ENCODE measurements around the gene MYL3.
"Not testable (repeated sequence)": the region's sequence is repeated elsewhere in the genome, so short reads cannot be mapped to it uniquely, and the experiment has no call there.

The MYL3 gene

DNA sequence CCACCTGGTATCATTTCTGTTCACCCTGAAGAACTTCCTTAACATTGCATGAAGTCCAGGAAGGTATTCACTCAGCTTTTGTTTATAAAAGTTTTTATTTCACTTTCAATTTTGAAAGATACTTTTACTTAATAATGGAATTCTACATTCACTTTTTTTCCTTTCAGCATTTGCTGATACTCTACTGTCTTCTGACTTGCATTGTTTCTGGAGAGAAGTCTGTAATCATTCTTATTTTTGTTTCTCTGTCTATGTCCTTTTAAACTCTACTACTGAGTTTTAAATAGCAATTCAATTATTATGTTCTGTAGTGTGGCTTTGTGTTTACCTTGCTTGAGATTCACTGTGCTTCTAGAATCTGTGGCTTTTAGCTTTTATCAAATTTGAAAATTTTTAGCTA, 42.4 kb downstream of the MYL3 start:
- no peak overlapping the region for H3K4me3 ChIP-seq (ENCODE audit: control insufficient read depth, low read depth, low read length)
- no peak for DNase-seq (ENCODE audit: low read depth)
- no peak for TF ChIP-seq CTCF (conservative IDR thresholded peaks at IDR 0.05; ENCODE audit: control insufficient read depth, insufficient read depth, low read depth, low read length)

DNA sequence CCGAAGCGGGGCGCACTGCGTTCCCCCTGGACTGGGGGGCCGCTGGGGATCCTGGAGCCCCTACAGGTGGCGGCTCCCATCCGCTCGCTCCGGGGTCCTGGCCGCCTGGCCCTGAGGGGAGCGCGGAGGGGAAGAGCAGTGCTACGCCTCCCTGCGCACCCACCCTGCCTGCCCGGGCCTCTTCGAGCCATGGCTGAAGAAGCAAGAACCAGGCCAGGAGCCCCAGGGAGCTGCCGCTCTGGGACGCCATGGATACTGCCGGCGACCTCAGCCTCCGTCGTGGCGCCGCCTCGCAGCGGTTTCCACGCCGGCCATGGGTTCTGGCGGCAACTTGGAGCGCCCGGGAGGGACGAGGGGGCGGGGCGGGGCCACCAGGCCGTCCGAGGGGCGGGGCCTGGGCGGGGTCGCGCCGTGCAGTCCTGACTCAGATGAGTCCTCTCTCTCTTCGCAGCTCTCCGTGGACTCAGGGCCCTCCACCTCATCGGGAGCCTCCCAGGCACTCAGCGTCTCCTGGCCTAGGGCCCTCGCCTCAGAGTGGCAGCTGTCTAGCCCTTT, 50.9 kb downstream of the MYL3 start:
- DNase-seq (ENCODE audit: low read depth): peak; percentile 50
- no peak overlapping the region for H3K4me3 ChIP-seq (ENCODE audit: control insufficient read depth, low read depth, low read length)
- TF ChIP-seq CTCF (conservative IDR thresholded peaks at IDR 0.05; ENCODE audit: control insufficient read depth, insufficient read depth, low read depth, low read length): no peak

DNA sequence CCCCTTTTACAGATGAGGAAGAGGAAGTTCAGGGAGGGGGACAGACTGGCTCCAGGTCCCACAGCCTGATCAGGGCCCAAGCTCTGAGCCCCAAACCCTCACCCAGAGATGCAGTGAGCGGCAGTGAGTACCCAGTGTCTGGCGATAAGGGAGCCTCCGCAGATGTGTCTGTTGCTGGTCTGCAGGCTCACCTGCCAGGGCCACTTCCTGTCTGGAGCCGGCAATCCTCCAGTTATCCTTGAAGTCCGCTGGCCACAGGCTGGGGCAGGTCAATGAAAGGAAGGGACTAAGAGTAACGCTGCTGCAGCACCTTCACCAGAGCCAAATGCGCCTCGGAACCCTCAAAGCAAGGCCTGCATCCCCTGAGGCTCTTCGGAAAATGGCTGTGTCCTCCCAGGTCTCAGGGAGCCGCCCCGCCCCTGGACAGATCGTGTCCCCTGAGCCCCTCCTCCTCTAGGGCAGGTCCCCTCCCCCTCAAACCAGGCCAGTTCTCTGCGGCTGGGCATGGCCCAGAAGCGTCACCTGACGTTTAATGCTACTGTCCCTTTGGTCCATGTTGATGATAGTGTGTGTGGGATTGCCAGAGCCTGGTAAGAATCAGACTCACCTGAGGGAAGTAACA, 51.5 kb downstream of the MYL3 start:
- no peak overlapping the region for H3K4me3 ChIP-seq (ENCODE audit: control insufficient read depth, low read depth, low read length)
- no peak for DNase-seq (ENCODE audit: low read depth)
- TF ChIP-seq CTCF (conservative IDR thresholded peaks at IDR 0.05; ENCODE audit: control insufficient read depth, insufficient read depth, low read depth, low read length): no peak

DNA sequence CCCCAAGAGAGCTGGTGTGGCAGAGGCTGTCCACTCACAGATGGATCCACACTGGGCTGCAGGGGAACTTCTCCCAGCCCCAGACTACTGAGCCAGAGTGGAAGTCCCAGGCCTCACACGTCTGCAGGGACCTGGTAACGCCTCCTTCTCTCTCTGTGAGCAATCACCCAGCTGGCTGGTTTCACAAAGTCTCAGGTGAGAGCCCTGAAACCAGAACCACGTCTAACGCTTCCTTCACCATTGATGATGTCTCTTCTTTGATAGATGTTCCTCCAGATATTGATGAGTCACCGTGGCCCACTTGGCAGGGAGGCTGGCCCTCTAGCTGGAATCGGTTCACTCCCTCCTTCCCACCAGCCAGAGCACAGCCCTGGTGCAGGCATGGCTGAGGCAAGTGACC, 54.5 kb downstream of the MYL3 start:
- not testable (repeated sequence) for DNase-seq (ENCODE audit: low read depth); H3K4me3 ChIP-seq (ENCODE audit: control insufficient read depth, low read depth, low read length)

All from fibroblast of mammary gland (primary cell).